Mucosa of rectum (tissue), 2 donors: ENCODE measurements around the gene SEC14L2.
"Not testable (repeated sequence)": the region's sequence is repeated elsewhere in the genome, so short reads cannot be mapped to it uniquely, and the experiment has no call there.

Source experiments
- H3K27ac ChIP-seq, 2 donors: one replicate each; pipeline ENCODE4 v1.7.0; 2013; ENCODE audit warnings: inconsistent platforms in 2 of 2, low read depth in 2 of 2, low read length in 2 of 2
- H3K27me3 ChIP-seq, 2 donors: one replicate each; pipeline ENCODE4 v1.7.0; 2013; ENCODE audit warnings: low read length in 2 of 2; ENCODE audit not compliant: control insufficient read depth in 2 of 2, insufficient read depth in 2 of 2
- H3K36me3 ChIP-seq, 2 donors: one replicate each; pipeline ENCODE4 v1.7.0; 2013; ENCODE audit warnings: low read length in 2 of 2; ENCODE audit not compliant: control insufficient read depth in 2 of 2, insufficient read depth in 2 of 2
- H3K4me1 ChIP-seq, 2 donors: one replicate each; pipeline ENCODE4 v1.7.0; 2013; ENCODE audit warnings: low read length in 2 of 2, mild to moderate bottlenecking in 1 of 2; ENCODE audit not compliant: control insufficient read depth in 2 of 2, insufficient read depth in 2 of 2
- H3K4me3 ChIP-seq, 2 donors: one replicate each; pipeline ENCODE4 v1.7.0; 2013; ENCODE audit warnings: low read length in 2 of 2
- H3K9ac ChIP-seq, 2 donors: one replicate each; pipeline ENCODE4 v1.7.0; 2013; ENCODE audit warnings: low read length in 2 of 2, low read depth in 1 of 2, mild to moderate bottlenecking in 1 of 2
- H3K9me3 ChIP-seq, 2 donors: one replicate each; pipeline ENCODE4 v1.7.0; 2013; ENCODE audit warnings: low read length in 2 of 2; ENCODE audit not compliant: control insufficient read depth in 2 of 2
- donor health status: healthy.
- donor health status: Normal muscosa, but diverticular disease.

SEC14L2 gene

DNA sequence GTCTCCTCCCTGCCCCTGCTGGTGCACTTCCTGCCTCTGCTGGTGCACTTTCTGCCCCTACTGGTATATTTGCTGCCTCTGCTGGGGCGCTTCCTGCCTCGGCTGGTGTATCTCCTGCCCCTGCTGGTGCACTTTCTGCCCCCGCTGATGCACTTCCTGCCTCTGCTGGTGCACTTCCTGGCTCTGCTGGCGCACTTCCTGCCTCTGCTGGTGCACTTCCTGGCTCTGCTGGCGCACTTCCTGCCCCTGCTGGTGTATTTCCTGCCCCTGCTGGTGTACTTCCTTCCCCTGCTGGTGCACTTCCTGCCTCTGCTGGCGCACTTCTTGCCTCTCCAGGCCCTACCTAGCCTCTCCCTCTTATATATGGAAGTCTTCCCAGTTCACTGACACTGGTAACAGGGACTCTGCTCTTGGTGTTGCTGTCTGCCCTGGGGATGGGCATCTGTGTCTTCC is 38.9 kb downstream of the SEC14L2 start:
- no peaks in the 10 kb centered on the region for H3K36me3 ChIP-seq
- peak overlapping the region in 1 of 2 donors; percentile 37 for H3K4me3 ChIP-seq
- H3K27me3 ChIP-seq = no peaks in the 10 kb centered on the region
- no peak overlapping the region for H3K9ac ChIP-seq
- peak overlapping the region in 1 of 2 donors; percentile 57 for H3K27ac ChIP-seq
- peaks cover 0 to 5% of the 10 kb centered on the region in 2 donors for H3K4me1 ChIP-seq
- no peaks in the 10 kb centered on the region for H3K9me3 ChIP-seq

DNA sequence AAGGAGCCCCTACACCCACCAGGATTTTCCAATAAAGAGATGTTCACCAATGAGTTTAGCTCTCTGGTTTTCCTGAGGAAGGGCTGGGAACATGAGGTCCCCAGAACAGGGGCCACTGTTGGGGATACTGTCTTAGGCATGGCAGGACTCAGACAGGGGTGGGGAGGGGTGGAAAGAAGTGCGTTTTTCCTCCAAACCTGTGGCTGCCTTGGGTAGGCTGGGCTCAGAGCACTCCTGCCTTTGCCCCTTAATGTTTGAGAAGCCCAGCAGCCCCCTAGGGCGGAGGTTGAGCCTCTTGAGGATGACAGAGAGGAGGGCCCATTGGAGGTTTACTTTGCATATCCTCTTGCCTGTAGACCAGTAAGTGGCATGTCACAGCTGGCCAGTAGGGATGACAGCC is 39.4 kb downstream of the SEC14L2 start:
- Histone ChIP-seq H3K36me3 (no peaks in the 10 kb centered on the region), H3K27ac (peak overlapping the region in 1 of 2 donors; percentile 57), H3K27me3 (no peaks in the 10 kb centered on the region), H3K4me3 (peak overlapping the region in 1 of 2 donors; percentile 37), H3K9me3 (no peaks in the 10 kb centered on the region), H3K4me1 (peaks cover 0 to 5% of the 10 kb centered on the region in 2 donors), H3K9ac (no peak overlapping the region)

GRCh38 chr22:30438559-30438958 is 41.7 kb downstream of the SEC14L2 start:
- H3K9me3 ChIP-seq = no peaks in the 10 kb centered on the region
- no peaks in the 10 kb centered on the region for H3K36me3 ChIP-seq
- H3K4me3 ChIP-seq = no peak overlapping the region
- H3K9ac ChIP-seq = no peak overlapping the region
- H3K27ac ChIP-seq = no peak overlapping the region
- peaks cover 0 to 5% of the 10 kb centered on the region in 2 donors for H3K4me1 ChIP-seq
- no peaks in the 10 kb centered on the region for H3K27me3 ChIP-seq

GRCh38 chr22:30439226-30439625 is 42.4 kb downstream of the SEC14L2 start:
- Histone ChIP-seq H3K4me1 (peaks cover 0 to 5% of the 10 kb centered on the region in 2 donors), H3K9ac (no peak overlapping the region), H3K27me3 (no peaks in the 10 kb centered on the region), H3K27ac (no peak overlapping the region), H3K9me3 (no peaks in the 10 kb centered on the region), H3K4me3 (no peak overlapping the region), H3K36me3 (no peaks in the 10 kb centered on the region)

DNA sequence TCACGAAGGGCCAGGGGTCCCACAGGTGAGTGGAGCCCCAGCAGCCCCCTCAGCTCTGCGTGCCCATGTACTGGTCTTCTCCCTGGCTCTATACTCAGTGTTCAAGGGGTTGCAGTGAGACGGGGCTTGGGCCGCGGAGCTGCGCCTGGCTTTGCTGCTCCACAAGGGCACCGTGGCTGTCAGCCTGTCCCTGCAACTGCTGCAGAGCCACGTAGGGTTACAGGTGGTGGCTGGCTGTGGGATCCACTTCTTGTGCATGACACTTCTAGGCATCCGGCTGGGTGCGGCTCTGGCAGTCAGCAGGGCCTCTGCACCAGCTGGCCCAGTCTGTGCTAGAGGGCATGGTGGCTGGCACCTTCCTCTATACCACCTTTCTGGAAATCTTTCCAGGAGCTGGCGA is 43.0 kb downstream of the SEC14L2 start:
- Histone ChIP-seq H3K27me3 (no peaks in the 10 kb centered on the region), H3K4me1 (peaks cover 0 to 5% of the 10 kb centered on the region in 2 donors), H3K4me3 (no peak overlapping the region), H3K9me3 (no peaks in the 10 kb centered on the region), H3K9ac (no peak overlapping the region), H3K36me3 (no peaks in the 10 kb centered on the region), H3K27ac (no peak overlapping the region)

DNA sequence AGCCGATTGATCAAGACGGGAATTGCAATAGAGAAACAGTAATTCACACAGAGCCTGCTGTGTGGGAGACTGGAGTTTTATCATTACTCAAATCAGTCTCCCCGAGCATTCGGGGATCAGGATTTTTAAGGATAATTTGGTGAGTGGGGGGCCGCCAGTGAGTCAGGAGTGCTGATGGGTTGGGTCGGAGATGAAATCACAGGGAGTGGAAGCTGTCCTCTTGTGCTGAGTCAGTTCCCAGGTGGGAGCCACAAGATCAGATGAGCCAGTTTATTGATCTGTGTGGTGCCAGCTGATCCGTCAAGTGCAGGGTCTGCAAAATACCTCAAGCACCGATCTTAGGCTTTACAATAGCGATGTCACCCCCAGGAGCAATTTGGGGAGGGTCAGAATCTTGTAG is 44.3 kb downstream of the SEC14L2 start:
- H3K27ac ChIP-seq = no peak overlapping the region
- H3K9ac ChIP-seq = no peak overlapping the region
- no peaks in the 10 kb centered on the region for H3K27me3 ChIP-seq
- H3K4me3 ChIP-seq = no peak overlapping the region
- H3K9me3 ChIP-seq = no peaks in the 10 kb centered on the region
- no peaks in the 10 kb centered on the region for H3K36me3 ChIP-seq
- H3K4me1 ChIP-seq = peaks cover 0 to 5% of the 10 kb centered on the region in 2 donors

GRCh38 chr22:30444632-30445437 is 48.0 kb downstream of the SEC14L2 start:
- no peaks in the 10 kb centered on the region for H3K27me3 ChIP-seq
- H3K36me3 ChIP-seq = no peaks in the 10 kb centered on the region
- no peak overlapping the region for H3K27ac ChIP-seq
- no peaks in the 10 kb centered on the region for H3K9me3 ChIP-seq
- H3K9ac ChIP-seq = no peak overlapping the region
- H3K4me3 ChIP-seq = no peak overlapping the region
- H3K4me1 ChIP-seq = no peaks in the 10 kb centered on the region

GRCh38 chr22:30445438-30446145 is 48.8 kb downstream of the SEC14L2 start:
- peaks cover 0 to 2% of the 10 kb centered on the region in 2 donors for H3K27me3 ChIP-seq
- no peak overlapping the region for H3K9ac ChIP-seq

DNA sequence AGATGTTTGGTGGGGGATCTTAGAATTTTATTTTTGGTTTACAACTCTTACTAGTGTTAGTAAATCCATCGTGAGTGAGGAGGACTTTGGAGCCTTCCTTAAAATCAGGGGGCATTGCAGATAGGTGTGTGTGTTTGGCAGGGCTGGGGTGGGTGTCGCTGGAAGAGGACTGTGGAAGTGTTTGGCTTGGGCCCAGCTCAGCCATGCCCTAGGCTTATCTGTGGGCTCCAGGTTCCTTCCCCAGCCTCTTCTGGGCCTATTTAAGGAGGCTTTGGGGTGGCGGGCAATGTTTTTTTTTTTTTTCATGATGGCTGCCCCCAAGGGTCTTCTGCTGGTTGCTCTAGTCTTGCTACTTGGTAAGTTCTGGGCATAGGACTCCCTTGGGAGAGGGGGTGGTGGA is 50.8 kb downstream of the SEC14L2 start:
- peaks cover 0 to 2% of the 10 kb centered on the region in 2 donors for H3K27me3 ChIP-seq

More at GRCh38 chr22:30445438-30446145, 48.8 kb downstream of the SEC14L2 start:
- H3K27ac ChIP-seq = no peak overlapping the region
- no peak overlapping the region for H3K4me3 ChIP-seq
- H3K4me1 ChIP-seq = no peaks in the 10 kb centered on the region
- H3K9me3 ChIP-seq = no peaks in the 10 kb centered on the region
- H3K36me3 ChIP-seq = no peaks in the 10 kb centered on the region

GRCh38 chr22:30451488-30451887 is 54.7 kb downstream of the SEC14L2 start:
- not testable (repeated sequence) for H3K4me1 ChIP-seq, H3K9me3 ChIP-seq, H3K4me3 ChIP-seq, H3K9ac ChIP-seq, H3K36me3 ChIP-seq, H3K27ac ChIP-seq, H3K27me3 ChIP-seq

More for the DNA sequence above, 50.8 kb downstream of the SEC14L2 start:
- Histone ChIP-seq H3K9ac (no peak overlapping the region), H3K9me3 (no peaks in the 10 kb centered on the region), H3K4me3 (no peak overlapping the region), H3K4me1 (no peaks in the 10 kb centered on the region), H3K36me3 (no peaks in the 10 kb centered on the region), H3K27ac (no peak overlapping the region)
